Activated CD4-positive, alpha-beta T cell treated with anti-CD3 and anti-CD28 coated beads for 48 hours (primary cell): ENCODE data around the gene COMMD7.
A peak's percentile ranks its signal among the peaks of the same experiment; 100 is the strongest.

Experiments used
- DNase-seq: peaks from one replicate; pipeline ENCODE4 v3.0.0-alpha.2; 2020

COMMD7 gene

GRCh38 chr20:32672982-32673851 is 70.0 kb downstream of the COMMD7 start:
- peak; percentile 33 for DNase-seq

- DNase-seq: no peak
Observed at GRCh38 chr20:32672394-32672981, 70.8 kb downstream of the COMMD7 start.

GRCh38 chr20:32670773-32671455 is 72.4 kb downstream of the COMMD7 start:
- no peak for DNase-seq

- no peak for DNase-seq
Observed at GRCh38 chr20:32667027-32667426, 76.2 kb downstream of the COMMD7 start.

- DNase-seq: no peak
Observed at GRCh38 chr20:32664678-32665159, 78.5 kb downstream of the COMMD7 start.

GRCh38 chr20:32664012-32664677 is 79.1 kb downstream of the COMMD7 start:
- no peak for DNase-seq

- DNase-seq: no peak
Observed at GRCh38 chr20:32663335-32664011, 79.8 kb downstream of the COMMD7 start.

GRCh38 chr20:32661820-32662528 is 81.3 kb downstream of the COMMD7 start:
- DNase-seq: no peak

GRCh38 chr20:32660661-32661060 is 82.6 kb downstream of the COMMD7 start:
- DNase-seq: peak; percentile 17

- no peak for DNase-seq
Observed at GRCh38 chr20:32656827-32657226, 86.4 kb downstream of the COMMD7 start.

- no peak for DNase-seq
Observed at GRCh38 chr20:32655903-32656512, 87.3 kb downstream of the COMMD7 start.

- peak; percentile 92 for DNase-seq
Observed at GRCh38 chr20:32652739-32653526, 90.3 kb downstream of the COMMD7 start.
